Measurements from ENCODE around the gene LHX3. TPM values are rescaled to one million over a fixed set of nuclear protein-coding genes. Genes with fewer than 3 reads are reported as not detected.

LHX3 gene
- total RNA-seq, 1 donor from 2014 or later, result not detected

GRCh38 chr9:136210276-136210675 lies 5.3 kb upstream of the LHX3 start:
- no peak for FAIRE-seq
- no peak overlapping the region for H3K4me3 ChIP-seq (ENCODE audit: low read depth, low read length)
- peaks cover 16% of the 10 kb centered on the region for H3K36me3 ChIP-seq (ENCODE audit: control insufficient read depth, insufficient read depth, low read length)
- TF ChIP-seq CTCF (IDR thresholded peaks at IDR 0.05; ENCODE audit: insufficient read depth, low read length, severe bottlenecking), result no peak
- no peaks in the 10 kb centered on the region for H3K27me3 ChIP-seq (ENCODE audit: control insufficient read depth, insufficient read depth, low read length)
- DNase-seq (ENCODE audit: low read depth), result no peak

- Histone ChIP-seq H3K27me3 (ENCODE audit: control insufficient read depth, insufficient read depth, low read length) (no peaks in the 10 kb centered on the region), H3K4me3 (ENCODE audit: low read depth, low read length) (no peak overlapping the region), H3K36me3 (ENCODE audit: control insufficient read depth, insufficient read depth, low read length) (peaks cover 13% of the 10 kb centered on the region)
- DNase-seq (ENCODE audit: low read depth) (no peak), FAIRE-seq (no peak)
- no peak for TF ChIP-seq CTCF (IDR thresholded peaks at IDR 0.05; ENCODE audit: insufficient read depth, low read length, severe bottlenecking)
These were observed 4.9 kb upstream of the LHX3 start for GRCh38 chr9:136209786-136210185.

- H3K36me3 ChIP-seq (ENCODE audit: control insufficient read depth, insufficient read depth, low read length), result peaks cover 9% of the 10 kb centered on the region
- H3K4me3 ChIP-seq (ENCODE audit: low read depth, low read length), result no peak overlapping the region
- no peak for DNase-seq (ENCODE audit: low read depth)
- no peak for FAIRE-seq
- no peak for TF ChIP-seq CTCF (IDR thresholded peaks at IDR 0.05; ENCODE audit: insufficient read depth, low read length, severe bottlenecking)
- peaks cover 5% of the 10 kb centered on the region for H3K27me3 ChIP-seq (ENCODE audit: control insufficient read depth, insufficient read depth, low read length)
These were observed 4.3 kb upstream of the LHX3 start for GRCh38 chr9:136209232-136209631.

GRCh38 chr9:136208675-136209074 lies 3.7 kb upstream of the LHX3 start:
- TF ChIP-seq CTCF (IDR thresholded peaks at IDR 0.05; ENCODE audit: insufficient read depth, low read length, severe bottlenecking), result no peak
- FAIRE-seq (no peak), DNase-seq (ENCODE audit: low read depth) (no peak)
- no peak overlapping the region for H3K4me3 ChIP-seq (ENCODE audit: low read depth, low read length)
- peaks cover 6% of the 10 kb centered on the region for H3K36me3 ChIP-seq (ENCODE audit: control insufficient read depth, insufficient read depth, low read length)
- H3K27me3 ChIP-seq (ENCODE audit: control insufficient read depth, insufficient read depth, low read length), result peaks cover 10% of the 10 kb centered on the region

- H3K27me3 ChIP-seq (ENCODE audit: control insufficient read depth, insufficient read depth, low read length), result peaks cover 17% of the 10 kb centered on the region
- no peak overlapping the region for H3K4me3 ChIP-seq (ENCODE audit: low read depth, low read length)
- FAIRE-seq (no peak), DNase-seq (ENCODE audit: low read depth) (no peak)
- peaks cover 6% of the 10 kb centered on the region for H3K36me3 ChIP-seq (ENCODE audit: control insufficient read depth, insufficient read depth, low read length)
- no peak for TF ChIP-seq CTCF (IDR thresholded peaks at IDR 0.05; ENCODE audit: insufficient read depth, low read length, severe bottlenecking)
These were observed 2.7 kb upstream of the LHX3 start for GRCh38 chr9:136207616-136208015.

GRCh38 chr9:136206602-136207275 lies 1.8 kb upstream of the LHX3 start:
- Histone ChIP-seq H3K36me3 (ENCODE audit: control insufficient read depth, insufficient read depth, low read length) (peaks cover 6% of the 10 kb centered on the region), H3K27me3 (ENCODE audit: control insufficient read depth, insufficient read depth, low read length) (peaks cover 22% of the 10 kb centered on the region), H3K4me3 (ENCODE audit: low read depth, low read length) (no peak overlapping the region)
- FAIRE-seq, result no peak
- no peak for TF ChIP-seq CTCF (IDR thresholded peaks at IDR 0.05; ENCODE audit: insufficient read depth, low read length, severe bottlenecking)
- no peak for DNase-seq (ENCODE audit: low read depth)
